HG03064 (cell line): ENCODE data around the gene NALCN.
A peak's percentile ranks its signal among the peaks of the same experiment; 100 is the strongest.

Experiments
- ATAC-seq: cut with Tn5 transposase; IDR thresholded peaks from one replicate; pipeline ENCODE4 v1.9.1; 2021; ENCODE audit warnings: low read depth; ENCODE audit not compliant: unreplicated experiment

Gene NALCN

DNA sequence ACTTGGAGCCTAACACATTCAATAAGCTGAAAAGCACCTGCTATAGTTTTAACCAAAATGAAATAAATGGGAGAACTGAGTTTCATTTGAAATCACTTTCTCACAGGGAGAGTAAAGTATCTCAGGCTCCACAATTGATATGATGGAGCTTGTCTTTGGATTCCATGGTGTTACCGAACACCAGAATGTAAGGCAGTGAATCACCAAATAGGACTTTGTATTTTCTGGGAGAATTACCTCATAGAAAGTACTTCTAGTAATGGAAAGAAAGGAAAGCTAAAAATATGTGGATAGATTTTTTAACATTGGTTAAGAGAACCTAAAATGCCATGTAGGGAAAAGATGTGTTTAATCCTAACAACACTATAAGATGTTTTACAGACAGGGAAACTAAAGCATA, 123.6 kb downstream of the NALCN start:
- no peak for ATAC-seq

- no peak for ATAC-seq
These were observed 124.4 kb downstream of the NALCN start for GRCh38 chr13:101291646-101292515.

DNA sequence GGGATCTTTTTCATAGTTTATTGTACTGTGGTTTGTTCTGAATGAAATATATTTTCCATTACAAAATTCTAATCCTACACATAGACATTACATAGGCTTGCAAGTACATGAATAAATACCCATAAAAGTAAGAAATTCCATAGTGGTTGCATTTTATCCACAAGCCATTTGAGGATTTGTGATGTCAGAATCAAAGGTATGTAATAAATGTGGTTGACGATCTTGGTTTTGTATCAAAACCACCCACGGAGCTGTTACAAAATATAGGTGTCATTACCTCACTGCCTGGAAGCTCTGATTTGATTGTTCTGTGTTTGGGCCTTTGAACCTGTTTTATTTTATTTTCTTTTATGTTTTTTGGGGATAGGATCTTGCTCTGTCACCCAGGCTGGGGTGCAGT, 125.1 kb downstream of the NALCN start:
- no peak for ATAC-seq

- no peak for ATAC-seq
These were observed 126.5 kb downstream of the NALCN start for GRCh38 chr13:101289764-101290163.

- no peak for ATAC-seq
These were observed 132.5 kb downstream of the NALCN start for GRCh38 chr13:101283782-101284181.

DNA sequence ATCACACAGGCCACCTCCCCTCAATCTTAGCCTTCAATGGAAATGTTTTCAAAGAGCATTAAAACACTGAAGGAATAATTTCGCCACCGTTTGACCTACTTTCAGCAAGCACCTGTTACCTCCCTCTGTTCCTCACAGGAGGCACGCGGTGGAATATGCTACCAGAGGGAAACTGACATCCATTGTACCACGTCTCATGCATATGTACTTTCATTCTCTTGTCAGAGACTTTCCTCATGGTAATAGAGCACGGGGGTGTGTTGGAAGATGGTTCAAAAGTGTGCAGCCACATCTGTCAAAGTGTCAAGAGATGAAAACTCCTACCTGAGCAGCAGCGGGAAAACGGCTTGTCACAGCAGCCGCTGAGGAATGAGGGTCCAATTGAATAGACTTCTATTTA, 143.4 kb downstream of the NALCN start:
- ATAC-seq = no peak

- no peak for ATAC-seq
These were observed 144.5 kb downstream of the NALCN start for GRCh38 chr13:101271681-101272245.

DNA sequence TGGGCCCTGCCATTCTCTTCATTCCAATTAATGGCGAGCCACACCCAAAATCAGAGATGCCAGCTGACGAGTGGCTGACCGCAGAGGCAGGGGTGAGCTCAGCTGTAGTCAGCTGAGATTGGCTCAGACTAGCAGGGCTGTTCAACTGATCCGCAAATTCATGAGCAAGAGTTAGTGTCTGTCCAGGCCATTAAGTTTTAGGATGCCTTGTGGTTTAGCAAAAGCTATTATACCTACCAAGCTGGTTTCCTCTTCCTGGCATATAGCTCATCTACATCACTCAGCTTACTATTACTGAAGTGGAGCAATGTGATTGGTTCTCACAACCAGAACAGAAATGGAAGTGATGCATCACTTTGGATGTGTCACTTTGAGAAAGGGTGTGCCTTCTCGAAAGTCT, 148.7 kb downstream of the NALCN start:
- ATAC-seq = no peak

- ATAC-seq = no peak
These were observed 150.4 kb downstream of the NALCN start for GRCh38 chr13:101265934-101266333.

- ATAC-seq = no peak
These were observed 151.4 kb downstream of the NALCN start for GRCh38 chr13:101264931-101265330.

- ATAC-seq = peak; percentile 67
These were observed 154.0 kb downstream of the NALCN start for GRCh38 chr13:101262306-101262705.

GRCh38 chr13:101258509-101258908, 157.8 kb downstream of the NALCN start:
- no peak for ATAC-seq

GRCh38 chr13:101258071-101258470, 158.2 kb downstream of the NALCN start:
- ATAC-seq = peak; percentile 97

- no peak for ATAC-seq
These were observed 167.4 kb downstream of the NALCN start for GRCh38 chr13:101248739-101249514.

- ATAC-seq = no peak
These were observed 173.6 kb downstream of the NALCN start for GRCh38 chr13:101242720-101243119.

DNA sequence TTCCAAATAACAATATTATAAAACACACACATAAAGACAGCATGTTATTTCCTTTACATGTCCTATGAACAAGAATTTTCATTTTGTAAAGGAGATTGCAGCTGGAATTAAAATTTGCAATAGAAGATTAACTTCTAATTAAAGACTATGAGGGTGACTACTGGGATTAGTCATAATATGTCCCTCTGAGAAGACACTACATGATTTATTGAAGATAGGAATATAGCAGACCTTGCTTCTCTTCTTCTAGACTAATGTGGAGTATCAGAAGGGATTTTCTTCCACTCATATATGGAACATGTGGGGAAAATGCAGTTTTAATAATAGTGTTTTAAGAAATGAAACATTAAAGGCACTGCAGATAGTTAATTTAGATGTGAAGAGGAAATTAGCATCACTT, 177.8 kb downstream of the NALCN start:
- no peak for ATAC-seq

GRCh38 chr13:101231751-101232428, 184.4 kb downstream of the NALCN start:
- ATAC-seq = no peak

GRCh38 chr13:101230271-101230890, 185.9 kb downstream of the NALCN start:
- no peak for ATAC-seq

- no peak for ATAC-seq
These were observed 196.6 kb downstream of the NALCN start for GRCh38 chr13:101219609-101220265.

- ATAC-seq = no peak
These were observed 197.8 kb downstream of the NALCN start for GRCh38 chr13:101218484-101218883.
